Putamen (tissue), 1 donor: ENCODE data around the gene EPHA6.
"Not testable (repeated sequence)": the region's sequence is repeated elsewhere in the genome, so short reads cannot be mapped to it uniquely, and the experiment has no call there.

Experiments used
- DNase-seq: peaks from one replicate; pipeline ENCODE4 v3.0.0-alpha.2; 2016; ENCODE audit warnings: low spot score

The EPHA6 gene

DNA sequence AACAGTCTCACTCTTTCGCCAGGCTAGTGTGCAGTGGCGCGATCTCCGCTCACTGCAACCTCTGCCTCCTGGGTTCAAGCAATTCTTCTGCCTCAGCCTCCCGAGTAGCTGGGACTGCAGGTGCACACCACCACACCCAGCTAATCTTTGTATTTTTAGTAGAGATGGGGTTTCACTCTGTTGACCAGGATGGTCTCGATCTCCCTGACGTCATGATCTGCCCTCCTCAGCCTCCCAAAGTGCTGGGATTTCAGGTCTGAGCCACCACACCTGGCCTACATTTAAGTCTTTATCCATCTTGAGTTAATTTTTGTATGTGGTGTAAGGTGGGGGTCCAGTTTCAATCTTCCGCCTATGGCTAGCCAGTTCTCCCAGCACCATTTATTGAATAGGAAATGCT, 211.2 kb downstream of the EPHA6 start:
- not testable (repeated sequence) for DNase-seq

DNA sequence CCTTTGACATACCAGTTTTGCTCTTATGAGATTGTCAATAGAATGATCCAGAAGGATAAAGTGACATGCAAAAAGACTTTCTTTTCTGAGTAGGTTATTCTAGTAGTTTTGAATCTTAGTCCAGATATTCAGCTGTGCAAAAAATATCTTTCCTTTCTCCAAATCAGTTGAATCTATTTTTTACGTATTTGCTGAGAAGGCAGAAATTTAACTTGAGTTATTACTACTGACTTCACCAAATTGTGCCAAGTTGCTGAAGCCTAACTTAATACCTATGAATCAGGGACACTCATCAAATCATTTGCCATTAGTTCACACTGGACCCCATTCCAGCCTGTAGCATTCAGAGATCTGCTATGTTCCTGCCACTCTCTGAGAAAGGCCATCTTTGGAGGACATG, 215.6 kb downstream of the EPHA6 start:
- DNase-seq = no peak

DNA sequence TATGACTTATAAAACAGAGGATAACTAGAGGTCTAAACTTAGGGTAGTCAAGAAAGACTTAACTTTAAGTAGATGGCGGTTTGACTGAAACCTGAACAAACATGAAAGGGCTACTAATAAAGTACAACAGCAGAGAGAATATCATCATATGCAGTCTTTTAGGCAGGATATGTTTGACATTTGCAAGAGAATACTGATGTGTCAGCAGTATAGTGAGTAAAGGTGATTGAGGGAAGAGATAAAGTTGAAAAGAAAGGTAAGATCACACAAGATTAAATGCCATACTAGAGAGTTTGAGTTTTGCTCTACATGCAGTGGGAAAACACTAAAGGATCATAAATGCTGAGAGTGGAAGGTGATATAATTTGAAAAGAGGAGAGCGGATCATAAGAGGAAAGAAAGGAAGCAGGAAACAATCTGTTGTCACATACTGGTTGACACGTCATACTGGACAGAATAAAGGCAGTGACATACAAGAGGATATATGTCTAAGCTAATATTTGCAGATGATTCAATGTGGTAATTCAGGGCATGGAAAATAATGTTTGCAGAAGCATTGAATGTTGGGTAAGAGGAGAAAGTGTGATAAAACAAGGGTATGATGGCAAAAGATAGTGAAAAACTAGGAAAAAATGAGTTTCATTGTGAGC, 223.0 kb downstream of the EPHA6 start:
- DNase-seq = no peak

GRCh38 chr3:97043411-97043810, 229.0 kb downstream of the EPHA6 start:
- no peak for DNase-seq

- DNase-seq = no peak
Measured at GRCh38 chr3:97057365-97057764, 243.0 kb downstream of the EPHA6 start.

DNA sequence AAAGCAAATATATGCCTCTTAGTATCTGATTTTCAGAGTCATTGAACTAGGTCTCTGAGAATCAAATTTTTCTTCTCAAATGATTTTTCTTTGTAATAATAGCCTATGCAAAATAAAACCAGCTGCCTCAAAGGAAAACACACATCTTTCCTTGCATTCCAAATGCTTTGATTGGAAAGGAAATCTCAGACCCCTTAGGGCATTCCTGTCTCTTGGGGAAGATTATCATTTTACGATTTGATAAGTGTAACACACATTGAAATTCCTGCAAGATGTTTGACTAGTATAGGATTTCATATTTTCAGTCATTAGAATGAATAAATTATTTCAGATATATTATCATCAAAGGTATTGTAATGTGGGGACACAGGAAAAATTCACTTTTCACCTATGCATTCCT, 244.8 kb downstream of the EPHA6 start:
- no peak for DNase-seq

GRCh38 chr3:97066531-97066930, 252.1 kb downstream of the EPHA6 start:
- DNase-seq = no peak

DNA sequence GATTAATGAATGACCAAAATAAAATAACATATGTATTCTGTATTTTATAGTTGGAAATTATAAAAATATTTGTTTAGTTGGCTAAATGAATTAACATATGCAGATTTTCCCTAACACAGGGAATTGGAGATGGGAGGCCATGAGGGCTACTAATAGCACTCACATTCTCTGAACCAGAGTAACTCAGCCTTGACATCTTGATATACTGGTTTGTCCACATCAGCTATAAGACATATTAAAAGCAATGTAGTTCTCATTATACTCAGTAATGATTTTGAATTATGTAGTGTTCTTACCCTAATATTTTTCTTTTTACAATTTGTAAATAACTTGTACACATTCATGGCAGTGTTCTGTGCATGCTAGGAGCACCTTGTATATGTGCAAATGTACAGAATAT, 255.9 kb downstream of the EPHA6 start:
- DNase-seq = no peak

DNA sequence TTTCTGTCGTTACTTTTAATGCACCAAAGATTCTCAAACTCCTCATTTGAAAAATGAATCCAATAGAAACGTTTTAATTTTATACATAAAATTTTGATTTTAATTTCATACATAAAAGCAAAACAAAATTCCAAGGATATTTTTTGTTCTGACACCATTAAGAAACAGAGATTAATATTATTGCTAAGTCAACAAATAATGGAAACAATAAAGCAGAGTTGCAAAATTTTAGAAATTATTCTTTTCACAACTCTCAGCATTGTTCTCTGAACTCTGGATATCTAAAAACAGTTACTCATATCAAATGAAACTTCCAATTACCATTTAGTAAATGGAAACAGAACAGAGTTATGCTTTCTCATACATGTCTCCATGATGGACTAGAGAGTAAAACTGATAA, 260.2 kb downstream of the EPHA6 start:
- no peak for DNase-seq

DNA sequence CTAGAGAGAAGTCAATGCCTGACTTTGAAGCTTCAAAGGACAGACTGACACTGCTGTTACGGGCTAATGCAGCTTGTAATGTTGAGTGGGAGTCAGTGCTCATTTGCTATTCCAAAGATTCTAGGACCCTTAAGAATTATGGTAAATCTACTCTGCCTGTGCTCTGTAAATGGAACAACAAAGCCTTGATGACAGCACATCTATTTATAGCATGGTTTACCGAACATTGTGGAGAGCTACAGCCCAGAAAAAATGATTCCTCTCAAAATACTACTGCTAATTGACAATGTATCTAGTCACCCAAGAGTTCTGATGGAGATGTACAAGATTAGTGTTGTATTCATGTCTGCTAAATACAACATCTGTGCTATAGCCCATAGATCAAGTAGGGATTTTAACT, 262.3 kb downstream of the EPHA6 start:
- no peak for DNase-seq

DNA sequence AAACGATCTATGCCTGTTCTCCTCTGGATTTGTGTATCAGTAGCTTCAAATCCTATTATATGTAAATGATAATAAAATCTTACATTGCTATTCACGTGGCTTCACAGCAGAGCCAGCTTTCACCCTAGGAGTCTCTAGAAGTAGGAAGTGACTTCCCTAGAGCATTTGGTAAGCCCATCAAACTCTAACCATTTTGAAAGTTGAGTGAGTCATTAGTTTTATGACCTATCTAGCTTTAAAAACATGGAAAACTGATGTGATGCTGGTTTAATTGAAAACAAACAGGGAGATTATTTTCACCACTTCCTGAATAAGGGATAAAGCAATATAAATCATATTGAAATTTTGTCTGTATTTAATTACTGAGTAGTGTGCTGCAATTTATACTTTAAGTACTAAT, 275.2 kb downstream of the EPHA6 start:
- no peak for DNase-seq

- DNase-seq = no peak
Measured at GRCh38 chr3:97102641-97103040, 288.2 kb downstream of the EPHA6 start.

DNA sequence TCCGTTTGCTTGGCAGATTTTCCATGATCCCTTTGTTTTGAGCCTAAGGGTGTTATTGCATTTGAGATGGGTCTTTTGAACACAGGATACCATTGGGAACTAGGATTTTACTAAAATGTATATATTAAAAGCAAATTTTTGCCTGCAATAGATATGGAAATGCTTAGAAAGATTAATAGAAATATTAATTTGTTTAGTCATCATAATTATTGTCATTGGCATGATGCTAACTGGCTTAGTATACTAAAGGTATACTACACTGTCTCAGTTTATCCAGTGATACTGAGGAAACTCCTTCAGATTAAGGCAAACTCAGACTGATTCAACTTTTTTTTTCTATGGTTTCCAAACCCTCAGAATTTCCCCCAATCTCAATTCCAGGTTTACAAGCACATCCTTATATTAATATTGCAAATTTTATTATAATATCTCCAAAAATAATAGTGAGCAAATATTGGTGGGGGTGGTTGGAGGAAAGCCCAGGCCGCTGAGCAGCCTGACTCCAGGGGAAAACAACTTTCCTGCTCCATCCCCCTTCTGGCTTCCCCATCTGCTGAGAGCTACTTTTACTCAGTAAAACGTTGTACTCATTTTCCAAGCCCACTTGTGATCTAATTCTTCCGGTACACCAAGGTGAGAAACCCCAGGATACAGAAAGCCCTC, 291.7 kb downstream of the EPHA6 start:
- no peak for DNase-seq

DNA sequence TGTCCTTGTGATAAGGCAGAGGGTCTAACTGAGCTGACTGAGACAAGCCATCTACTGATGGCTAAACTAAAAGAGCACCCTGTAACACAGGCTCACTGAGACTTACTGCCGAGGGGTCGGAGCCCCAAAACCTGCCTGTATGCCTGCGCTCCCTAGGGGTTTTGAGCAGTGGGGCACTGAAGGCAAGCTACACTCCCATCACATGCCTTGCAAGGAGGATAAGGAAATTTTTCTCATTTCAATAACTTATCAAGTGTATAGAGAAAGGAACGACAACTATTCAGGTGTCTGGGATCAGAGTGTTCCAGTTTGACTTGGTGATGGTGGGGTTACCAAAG, 292.2 kb downstream of the EPHA6 start:
- DNase-seq = no peak

- DNase-seq = no peak
Measured at GRCh38 chr3:97108136-97108535, 293.7 kb downstream of the EPHA6 start.

- DNase-seq = no peak
Measured at GRCh38 chr3:97111244-97111643, 296.9 kb downstream of the EPHA6 start.

DNA sequence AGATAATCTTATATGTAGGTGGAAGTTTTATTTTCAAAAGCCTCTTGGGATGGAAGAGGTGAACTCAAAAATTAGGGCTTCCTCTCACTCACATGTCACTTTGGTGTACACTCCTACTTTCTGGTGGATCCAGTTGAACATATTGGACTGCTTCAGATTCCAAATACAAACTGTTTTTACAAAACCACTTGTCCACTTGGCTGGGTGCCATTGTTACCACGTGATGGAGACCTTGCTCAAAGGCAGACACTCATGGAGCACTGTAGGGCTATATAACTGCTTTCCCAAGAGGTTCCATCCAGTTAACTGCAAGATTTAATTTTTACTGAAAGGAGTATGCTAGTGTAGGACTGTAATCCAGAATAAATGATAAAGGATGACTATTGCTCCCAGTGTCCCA, 307.0 kb downstream of the EPHA6 start:
- no peak for DNase-seq

DNA sequence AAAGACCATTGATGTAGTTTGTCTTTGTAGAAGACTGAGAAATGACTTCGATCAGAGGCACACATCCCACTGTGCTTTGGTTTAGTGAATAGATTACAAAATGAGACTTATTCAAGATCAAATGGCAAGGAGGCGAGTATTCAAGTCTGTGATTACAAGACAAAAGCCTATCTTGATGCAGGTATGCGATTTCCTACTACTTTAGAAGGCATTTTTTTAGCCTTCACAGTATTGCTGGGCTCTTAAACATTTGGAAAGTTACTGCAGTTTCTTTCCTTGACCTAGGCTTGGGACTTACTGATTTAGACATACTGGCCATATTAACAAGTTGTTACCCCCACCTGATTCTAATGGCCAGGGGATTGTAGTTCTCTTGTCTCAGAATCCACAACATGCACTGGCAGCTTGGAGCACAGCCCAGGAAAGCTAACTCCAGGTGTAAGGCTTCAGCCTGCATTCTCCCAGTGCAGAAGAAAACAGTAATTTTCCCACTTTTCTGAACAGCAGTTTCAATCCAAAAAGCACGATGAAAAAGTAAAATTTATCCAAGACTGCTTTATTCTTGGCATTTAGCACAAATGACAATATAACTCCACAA, 311.6 kb downstream of the EPHA6 start:
- DNase-seq = no peak

DNA sequence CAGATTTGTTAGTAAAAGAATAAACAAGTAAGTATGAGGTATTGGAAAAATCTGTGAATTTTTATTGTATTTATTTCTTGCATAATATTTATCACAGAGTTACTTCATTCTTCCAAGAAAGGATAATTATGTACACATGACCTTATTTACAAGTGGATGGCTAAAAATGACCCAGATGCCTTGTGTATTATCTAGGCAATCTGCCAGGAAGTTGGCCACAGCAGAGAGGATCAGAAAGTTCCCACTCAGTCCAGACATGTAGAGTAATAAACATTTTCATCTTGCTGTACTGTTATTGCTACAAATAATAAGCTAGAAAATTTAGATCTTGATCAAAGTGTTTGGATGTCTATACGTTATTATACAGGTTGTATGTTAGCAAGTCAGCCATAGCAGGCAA, 317.1 kb downstream of the EPHA6 start:
- no peak for DNase-seq

- no peak for DNase-seq
Measured at GRCh38 chr3:97138914-97139541, 324.6 kb downstream of the EPHA6 start.

GRCh38 chr3:97148931-97149330, 334.5 kb downstream of the EPHA6 start:
- DNase-seq = peak; percentile 1

DNA sequence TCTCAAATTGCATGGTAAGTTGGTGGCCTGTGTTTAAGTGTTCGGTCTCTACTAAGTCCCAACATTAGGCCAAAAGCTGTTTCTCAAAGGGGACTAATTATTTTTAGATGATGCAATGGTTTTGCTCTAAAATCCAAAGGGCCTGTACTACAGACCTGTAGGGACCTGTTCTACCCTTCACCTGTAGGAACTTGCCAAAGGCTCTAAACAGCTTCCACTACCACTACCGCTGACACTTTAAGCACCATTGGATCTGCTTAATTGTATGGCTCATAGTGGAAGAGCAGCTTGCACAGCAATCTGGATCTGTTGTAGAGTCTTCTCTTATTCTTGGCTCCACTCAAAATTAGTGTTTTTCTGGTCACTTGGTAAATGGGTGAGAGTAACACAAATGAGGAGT, 346.8 kb downstream of the EPHA6 start:
- no peak for DNase-seq

DNA sequence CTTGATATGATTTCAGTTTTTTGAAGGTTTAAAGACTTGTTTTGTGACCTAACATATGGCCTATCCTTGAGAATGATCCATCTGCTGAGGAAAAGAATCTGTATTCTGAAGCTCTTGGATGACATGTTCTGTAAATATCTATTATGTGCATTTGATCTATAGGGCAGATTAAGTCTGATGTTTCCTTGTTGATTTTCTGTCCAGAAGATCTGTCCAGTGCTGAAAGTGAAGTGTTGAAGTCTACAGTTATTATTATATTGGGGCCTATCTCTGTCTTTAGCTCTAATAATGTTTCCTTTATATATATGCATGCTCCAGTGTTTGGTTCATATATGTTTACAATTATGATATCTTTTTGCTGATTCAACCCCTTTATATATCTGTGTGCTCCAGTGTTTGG, 362.8 kb downstream of the EPHA6 start:
- DNase-seq = no peak
